ENCODE results near the gene SPEM3. TPM values are rescaled to one million over a fixed set of nuclear protein-coding genes. Genes with fewer than 3 reads are reported as not detected.
A peak's percentile ranks its signal among the peaks of the same experiment; 100 is the strongest.

Gene SPEM3
- polyA plus RNA-seq, 3 donors: not detected

GRCh38 chr17:7477392-7478275, 49.0 kb downstream of the SPEM3 start:
- peak overlapping the region; percentile 72 to 96 (median 86) for H3K27ac Mint-ChIP-seq
- TF ChIP-seq CTCF (IDR thresholded peaks at IDR 0.05): no peak
- H3K36me3 Mint-ChIP-seq: peaks cover 5 to 7% of the 10 kb centered on the region in 2 donors
- Histone ChIP-seq H3K9me3 (replicated peaks in 1 of 2; ENCODE audit: control insufficient read depth in 1 of 2, insufficient read depth in 1 of 2, low read length in 2 of 2) (no peaks in the 10 kb centered on the region), H3K36me3 (replicated peaks in 1 of 2; ENCODE audit: control insufficient read depth in 1 of 2, insufficient read depth in 2 of 2, low read length in 2 of 2) (no peaks in the 10 kb centered on the region), H4K20me1 (ENCODE audit: insufficient read depth, low read length) (peaks cover 5% of the 10 kb centered on the region), H3K4me1 (ENCODE audit: control insufficient read depth in 1 of 2, insufficient read depth in 2 of 2, low read length in 2 of 2) (peaks cover 53 to 61% of the 10 kb centered on the region in 2 donors), H3K27me3 (ENCODE audit: control insufficient read depth in 2 of 2, insufficient read depth in 2 of 2, low read length in 2 of 2) (no peaks in the 10 kb centered on the region), H3K9ac (ENCODE audit: insufficient read depth, low read length, poor library complexity, severe bottlenecking) (peak overlapping the region; percentile 83), H3K27ac (ENCODE audit: low read depth in 1 of 2, low read length in 2 of 2) (peak overlapping the region; percentile 67 to 80), H3K4me3 (replicated peaks in 1 of 3; ENCODE audit: low read depth in 2 of 3, low read length in 3 of 3) (peak overlapping the region in 2 of 3 experiments; percentile 62 to 89), H3K4me2 (replicated peaks; ENCODE audit: extremely low read depth, low read length, poor library complexity, severe bottlenecking) (peak overlapping the region; percentile 94), H2AFZ (ENCODE audit: insufficient read depth, low read depth, low read length, poor library complexity, severe bottlenecking) (no peak overlapping the region), H3K79me2 (ENCODE audit: insufficient read depth, low read length) (peaks cover 67% of the 10 kb centered on the region)
- intact Hi-C loops (cut with micrococcal nuclease): no loop called here
- peak; percentile 63 to 80 (median 66) for DNase-seq
- H3K9me3 Mint-ChIP-seq: peaks cover 0 to 2% (median 0%) of the 10 kb centered on the region in 7 donors
- H3K27me3 Mint-ChIP-seq (ENCODE audit: low read depth in 3 of 3): peaks cover 0 to 3% (median 1%) of the 10 kb centered on the region in 3 donors
- peak overlapping the region; percentile 90 to 93 for H3K4me3 Mint-ChIP-seq
- H3K4me1 Mint-ChIP-seq: peaks cover 67% of the 10 kb centered on the region
- WGBS (ENCODE audit: insufficient coverage): 16% methylated on average over 24 of the region's 26 CpGs

- no peak for TF ChIP-seq CTCF (IDR thresholded peaks at IDR 0.05)
- Histone ChIP-seq H3K9me3 (replicated peaks in 1 of 2; ENCODE audit: control insufficient read depth in 1 of 2, insufficient read depth in 1 of 2, low read length in 2 of 2) (no peaks in the 10 kb centered on the region), H3K4me3 (replicated peaks in 1 of 3; ENCODE audit: low read depth in 2 of 3, low read length in 3 of 3) (peak overlapping the region; percentile 62 to 89 (median 80)), H3K4me1 (ENCODE audit: control insufficient read depth in 1 of 2, insufficient read depth in 2 of 2, low read length in 2 of 2) (peaks cover 59 to 69% of the 10 kb centered on the region in 2 donors), H4K20me1 (ENCODE audit: insufficient read depth, low read length) (peaks cover 5% of the 10 kb centered on the region), H3K9ac (ENCODE audit: insufficient read depth, low read length, poor library complexity, severe bottlenecking) (peak overlapping the region; percentile 83), H3K27ac (ENCODE audit: low read depth in 1 of 2, low read length in 2 of 2) (peak overlapping the region; percentile 67 to 80), H3K27me3 (ENCODE audit: control insufficient read depth in 2 of 2, insufficient read depth in 2 of 2, low read length in 2 of 2) (no peaks in the 10 kb centered on the region), H3K4me2 (replicated peaks; ENCODE audit: extremely low read depth, low read length, poor library complexity, severe bottlenecking) (peak overlapping the region; percentile 94), H3K79me2 (ENCODE audit: insufficient read depth, low read length) (peaks cover 66% of the 10 kb centered on the region), H3K36me3 (replicated peaks in 1 of 2; ENCODE audit: control insufficient read depth in 1 of 2, insufficient read depth in 2 of 2, low read length in 2 of 2) (no peaks in the 10 kb centered on the region), H2AFZ (ENCODE audit: insufficient read depth, low read depth, low read length, poor library complexity, severe bottlenecking) (peak overlapping the region; percentile 85)
- peak overlapping the region; percentile 72 to 96 (median 86) for H3K27ac Mint-ChIP-seq
- H3K9me3 Mint-ChIP-seq: peaks cover 0 to 2% (median 0%) of the 10 kb centered on the region in 7 donors
- peak; percentile 19 to 37 (median 30) for DNase-seq
- 26% methylated on average over 34 of the region's 40 CpGs for WGBS (ENCODE audit: insufficient coverage)
- H3K4me1 Mint-ChIP-seq: peaks cover 74% of the 10 kb centered on the region
- H3K27me3 Mint-ChIP-seq (ENCODE audit: low read depth in 3 of 3): peaks cover 0 to 3% (median 1%) of the 10 kb centered on the region in 3 donors
- intact Hi-C loops (cut with micrococcal nuclease): no loop called here
- peak overlapping the region; percentile 90 to 93 for H3K4me3 Mint-ChIP-seq
- H3K36me3 Mint-ChIP-seq: peaks cover 5 to 7% of the 10 kb centered on the region in 2 donors
These were observed 49.9 kb downstream of the SPEM3 start for GRCh38 chr17:7478276-7479212.
